CD8-positive, alpha-beta memory T cell (primary cell): ENCODE data around the gene ATP2C1. TPM values are rescaled to one million over a fixed set of nuclear protein-coding genes. Genes with fewer than 3 reads are reported as not detected.

Experiments
- CTCF ChIA-PET: fragments of 350-600 bp; sonication (Branson Sonifier 250); formaldehyde crosslinking; loops from one replicate; lab custom pipeline; 2021; ENCODE audit warnings: antibody characterized with exemption; lab: Charles Lee
- POLR2A ChIA-PET: fragments of 350-600 bp; sonication (Branson Sonifier 250); formaldehyde crosslinking; loops from one replicate; lab custom pipeline; 2021; ENCODE audit warnings: antibody characterized with exemption; lab: Charles Lee
- DNase-seq, 5 donors: peaks; one replicate each; pipeline versions ENCODE4 v3.0.0 to v3.0.0-alpha.2; 2020 to 2022; ENCODE audit warnings: mixed read lengths in 1 of 5
- H3K27ac ChIP-seq: one replicate; pipeline ENCODE4 v1.7.0; 2013; ENCODE audit warnings: low read depth, mild to moderate bottlenecking, low read length, moderate library complexity
- H3K27me3 ChIP-seq: 2 replicates; pipeline ENCODE4 v1.7.0; 2013; ENCODE audit warnings: low read length, mild to moderate bottlenecking; ENCODE audit not compliant: insufficient read depth, poor library complexity, severe bottlenecking
- H3K36me3 ChIP-seq: 2 replicates; pipeline ENCODE4 v1.7.0; 2013; ENCODE audit warnings: mild to moderate bottlenecking, low read length, moderate library complexity; ENCODE audit not compliant: insufficient read depth
- H3K4me1 ChIP-seq: 2 replicates; pipeline ENCODE4 v1.7.0; 2013; ENCODE audit warnings: mild to moderate bottlenecking, low read length, moderate library complexity; ENCODE audit not compliant: insufficient read depth
- H3K4me3 ChIP-seq: 2 replicates; pipeline ENCODE4 v1.7.0; 2013; ENCODE audit warnings: mild to moderate bottlenecking, low read length
- H3K9me3 ChIP-seq: 2 replicates; pipeline ENCODE4 v1.7.0; 2013; ENCODE audit warnings: mild to moderate bottlenecking, low read length
- H3K27ac Mint-ChIP-seq, 8 donors: one replicate each; pipeline ENCODE4 v1.8.0; 2020 to 2021; ENCODE audit warnings: mixed read lengths in 8 of 8, mild to moderate bottlenecking in 6 of 8, inconsistent platforms in 3 of 8, moderate library complexity in 3 of 8
- H3K27me3 Mint-ChIP-seq, 2 donors: one replicate each; pipeline ENCODE4 v1.8.0; 2020 to 2021; ENCODE audit warnings: mixed read lengths in 2 of 2, mild to moderate bottlenecking in 1 of 2, moderate library complexity in 1 of 2
- H3K36me3 Mint-ChIP-seq, 3 donors: one replicate each; pipeline ENCODE4 v1.8.0; 2020 to 2021; ENCODE audit warnings: mixed read lengths in 3 of 3, inconsistent platforms in 1 of 3, mild to moderate bottlenecking in 1 of 3
- H3K4me1 Mint-ChIP-seq, 3 donors: one replicate each; pipeline ENCODE4 v1.8.0; 2020 to 2021; ENCODE audit warnings: mixed read lengths in 3 of 3, inconsistent platforms in 1 of 3, mild to moderate bottlenecking in 1 of 3
- H3K4me3 Mint-ChIP-seq, 7 donors: one replicate each; pipeline ENCODE4 v1.8.0; 2020 to 2021; ENCODE audit warnings: mixed read lengths in 7 of 7, mild to moderate bottlenecking in 6 of 7, moderate library complexity in 4 of 7, inconsistent platforms in 2 of 7
- H3K9me3 Mint-ChIP-seq, 5 donors: one replicate each; pipeline ENCODE4 v1.8.0; 2020 to 2022; ENCODE audit warnings: mixed read lengths in 5 of 5, mild to moderate bottlenecking in 3 of 5, moderate library complexity in 2 of 5, inconsistent platforms in 1 of 5
- polyA plus RNA-seq: library from polyadenylated mRNA; unstranded; fragments of 300-500 nt; fragmentation: Illumina TruSeq; gene quantifications from one replicate; pipeline ENCODE4 v1.2.3, GENCODE V29; 2021
- total RNA-seq, 2 experiments: library from RNA; stranded (reverse); gene quantifications; one replicate each; pipeline ENCODE4 v1.2.3, GENCODE V29; 2021

Gene ATP2C1
- total and polyA plus RNA-seq, 3 experiments from 2014 or later, result 15.0 to 71.7 (median 68.4) TPM

DNA sequence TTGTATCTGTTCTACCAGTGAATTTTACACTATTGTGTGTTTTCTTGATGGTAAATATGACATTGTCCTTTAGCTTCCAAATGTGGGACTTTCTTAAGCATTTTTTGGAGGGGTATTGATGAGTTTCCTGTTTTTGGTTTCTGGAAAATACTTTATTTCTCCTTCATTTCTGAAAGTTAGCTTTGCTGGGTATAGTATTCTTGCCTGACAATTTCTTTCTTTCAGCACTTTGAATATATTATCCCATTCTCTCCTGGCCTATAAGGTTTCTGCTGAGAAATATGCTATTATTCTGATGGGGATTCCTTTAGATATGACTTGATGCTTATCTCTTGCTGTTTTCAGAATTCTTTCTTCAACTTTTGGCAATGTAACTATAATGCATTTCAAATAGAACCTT is 15.4 kb upstream of the ATP2C1 start:
- peaks cover 0 to 12% (median 0%) of the 10 kb centered on the region in 3 donors for H3K36me3 Mint-ChIP-seq
- Histone ChIP-seq H3K4me3 (no peak overlapping the region), H3K36me3 (no peaks in the 10 kb centered on the region), H3K4me1 (no peaks in the 10 kb centered on the region), H3K27me3 (no peaks in the 10 kb centered on the region), H3K27ac (no peak overlapping the region), H3K9me3 (no peaks in the 10 kb centered on the region)
- H3K27ac Mint-ChIP-seq, result no peak overlapping the region
- DNase-seq, result no peak
- H3K27me3 Mint-ChIP-seq, result peaks cover 3 to 8% of the 10 kb centered on the region in 2 donors
- H3K9me3 Mint-ChIP-seq, result peaks cover 16 to 39% (median 32%) of the 10 kb centered on the region in 5 donors
- no peak overlapping the region for H3K4me3 Mint-ChIP-seq
- POLR2A ChIA-PET, result no interaction called here
- no peaks in the 10 kb centered on the region for H3K4me1 Mint-ChIP-seq
- CTCF ChIA-PET, result no interaction called here

DNA sequence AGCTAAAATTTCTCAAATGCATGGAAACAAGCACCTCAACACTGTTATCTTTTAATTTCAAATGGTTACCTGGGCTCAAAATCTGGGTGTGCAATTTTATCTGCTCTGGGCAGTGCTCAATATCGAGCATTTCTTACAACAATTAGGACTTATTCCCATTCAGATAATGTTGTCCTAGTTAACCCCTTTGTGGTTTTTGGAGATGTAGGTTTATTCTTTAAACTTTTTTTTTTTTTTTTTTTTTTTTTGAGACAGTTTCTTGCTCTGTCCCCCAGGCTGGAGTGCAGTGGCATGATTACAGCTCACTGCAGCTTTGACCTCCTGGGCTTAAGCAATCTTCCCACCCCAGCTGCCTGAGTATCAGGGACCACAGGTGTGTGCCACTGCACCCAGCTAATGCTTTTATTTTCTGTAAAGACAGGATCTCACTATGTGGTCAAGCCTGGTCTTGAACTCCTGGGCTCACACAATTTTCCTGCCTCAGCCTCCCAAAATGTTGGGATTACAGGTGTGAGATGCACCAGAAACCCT is 4.4 kb upstream of the ATP2C1 start:
- ChIA-PET CTCF (no interaction called here), POLR2A (no interaction called here)

DNA sequence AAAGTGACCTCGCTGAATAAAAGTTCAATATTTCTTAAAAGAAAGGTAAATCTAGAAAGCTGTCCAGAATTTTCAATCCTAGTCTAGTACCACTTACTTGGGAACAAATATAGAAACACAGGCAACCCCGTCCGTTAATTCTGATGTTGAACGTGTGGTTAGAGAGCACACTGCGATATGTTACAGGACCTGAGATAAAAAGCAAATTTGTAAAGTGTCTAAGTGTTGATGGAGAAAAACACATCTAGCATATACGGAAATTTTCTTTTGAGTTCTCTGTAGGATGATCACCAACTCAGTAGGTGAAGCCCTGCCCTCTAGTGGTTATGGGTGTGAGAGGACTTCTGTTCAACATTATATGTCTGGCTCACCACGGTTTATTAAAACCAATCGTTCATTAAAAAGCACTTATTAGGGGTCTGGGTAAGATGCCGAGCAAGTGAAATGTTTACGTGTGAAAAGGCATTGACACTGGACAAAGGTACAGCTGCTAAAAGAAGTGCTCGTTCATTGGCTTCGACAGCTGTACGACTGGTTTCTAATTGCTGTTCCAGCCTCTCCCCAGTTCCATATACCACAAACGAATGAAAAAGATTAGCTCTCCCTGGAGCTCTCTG is 1.0 kb upstream of the ATP2C1 start:
- Histone ChIP-seq H3K4me3 (peak overlapping the region; percentile 71), H3K27me3 (no peaks in the 10 kb centered on the region), H3K9me3 (no peaks in the 10 kb centered on the region), H3K4me1 (peaks cover 26% of the 10 kb centered on the region), H3K36me3 (no peaks in the 10 kb centered on the region), H3K27ac (peak overlapping the region; percentile 96)
- peak; percentile 35 to 76 (median 68) for DNase-seq
- Mint-ChIP-seq H3K36me3 (peaks cover 0 to 19% (median 0%) of the 10 kb centered on the region in 3 donors), H3K4me1 (peaks cover 36 to 44% (median 38%) of the 10 kb centered on the region in 3 donors), H3K4me3 (peak overlapping the region; percentile 96 to 99 (median 98)), H3K27me3 (no peaks in the 10 kb centered on the region), H3K9me3 (peaks cover 0 to 2% (median 0%) of the 10 kb centered on the region in 5 donors), H3K27ac (peak overlapping the region; percentile 99 to 100 (median 100))
- CTCF ChIA-PET, result interaction anchor here (0.7 to 3.1 kb wide), 16 partner anchors 8 to 1329 kb away, joined by 3 to 28 read pairs (median 4); partner anchors contain the start of genes ASTE1, NEK11 and NUDT16
- POLR2A ChIA-PET, result interaction anchor here (0.7 to 2.8 kb wide), 5 partner anchors 10 to 489 kb away, joined by 3 to 24 read pairs (median 4); partner anchors contain the start of genes ASTE1, NEK11, NUDT16 and PIK3R4

More for the DNA sequence above, 4.4 kb upstream of the ATP2C1 start:
- DNase-seq, result no peak
- Mint-ChIP-seq H3K4me3 (no peak overlapping the region), H3K27ac (no peak overlapping the region), H3K36me3 (peaks cover 0 to 13% (median 0%) of the 10 kb centered on the region in 3 donors), H3K9me3 (peaks cover 0 to 3% (median 2%) of the 10 kb centered on the region in 5 donors), H3K4me1 (peaks cover 4 to 11% (median 8%) of the 10 kb centered on the region in 3 donors), H3K27me3 (peaks cover 7 to 25% of the 10 kb centered on the region in 2 donors)
- Histone ChIP-seq H3K4me1 (peaks cover 4% of the 10 kb centered on the region), H3K4me3 (no peak overlapping the region), H3K27me3 (no peaks in the 10 kb centered on the region), H3K27ac (no peak overlapping the region), H3K9me3 (no peaks in the 10 kb centered on the region), H3K36me3 (no peaks in the 10 kb centered on the region)

DNA sequence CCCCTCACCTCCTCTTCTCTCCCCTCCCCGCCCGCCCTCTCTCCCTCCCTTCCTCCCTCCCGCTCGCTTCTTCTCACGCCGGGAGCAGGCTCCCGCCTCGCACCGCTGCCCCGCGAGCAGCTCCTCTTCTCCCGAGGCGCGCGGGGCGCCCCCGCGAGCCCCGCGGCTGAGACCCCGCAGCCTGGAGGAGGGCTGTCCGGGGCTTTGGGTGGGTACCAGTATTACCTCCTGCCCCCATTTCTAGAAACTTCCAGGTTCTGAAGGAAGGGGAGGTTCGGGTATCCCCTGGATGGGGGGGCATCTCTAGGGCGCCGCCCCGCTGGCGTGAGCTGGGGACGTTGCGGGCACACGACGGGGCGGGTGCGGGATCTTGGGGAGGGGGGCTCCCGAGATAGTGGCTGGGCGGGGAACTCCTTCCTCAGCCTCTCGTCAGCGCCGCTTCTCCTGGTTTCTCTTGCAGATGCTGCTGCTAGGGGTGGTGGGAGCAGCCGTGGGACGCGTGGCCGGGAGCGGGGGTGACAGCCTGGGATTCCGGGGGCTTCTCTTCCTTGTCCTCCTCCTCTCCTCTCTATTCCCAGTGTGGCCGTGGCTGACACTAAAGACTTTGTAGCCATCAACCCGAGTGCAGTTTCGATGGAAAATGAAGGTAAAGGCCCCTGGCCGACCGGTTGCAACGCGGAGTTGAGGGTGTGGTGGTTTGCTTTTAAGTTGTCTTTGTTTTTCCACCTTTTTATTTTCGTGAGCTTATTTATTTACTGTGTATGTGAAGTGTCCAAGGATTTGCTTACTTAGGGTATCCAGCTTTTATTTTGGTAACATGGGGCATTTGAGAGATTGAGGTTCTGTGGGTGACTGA is 474 bp downstream of the ATP2C1 start:
- peaks cover 41 to 58% (median 52%) of the 10 kb centered on the region in 3 donors for H3K4me1 Mint-ChIP-seq

DNA sequence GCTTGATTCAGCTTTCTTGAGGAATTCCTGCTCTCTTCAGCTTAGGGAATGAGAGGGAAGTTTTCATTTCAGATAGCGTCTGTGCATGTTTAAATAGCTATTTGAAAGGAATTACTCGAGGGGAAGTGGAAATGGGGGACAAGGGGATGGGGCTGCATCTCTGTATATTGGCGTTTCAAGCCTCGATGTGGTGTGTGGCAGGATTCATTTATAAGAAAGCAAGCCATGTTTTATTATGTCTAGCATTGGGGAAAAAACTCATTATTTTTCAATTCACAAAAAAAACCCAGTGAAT is 1.0 kb downstream of the ATP2C1 start:
- H3K27me3 ChIP-seq, result no peaks in the 10 kb centered on the region

More for the DNA sequence above, 474 bp downstream of the ATP2C1 start:
- ChIA-PET CTCF (interaction anchor here (0.6 to 3.1 kb wide), 9 partner anchors 124 to 783 kb away, joined by 3 to 28 read pairs (median 3); partner anchors contain the start of genes ASTE1, NEK11, NUDT16 and PIK3R4), POLR2A (interaction anchor here (0.5 to 2.8 kb wide), 4 partner anchors 9 to 147 kb away, joined by 3 to 24 read pairs (median 6); partner anchors contain the start of genes ASTE1, NEK11 and PIK3R4)
- H3K4me1 ChIP-seq, result peaks cover 26% of the 10 kb centered on the region
- Mint-ChIP-seq H3K27ac (peak overlapping the region; percentile 79 to 100 (median 94)), H3K36me3 (peaks cover 0 to 19% (median 0%) of the 10 kb centered on the region in 3 donors), H3K9me3 (peaks cover 0 to 2% (median 0%) of the 10 kb centered on the region in 5 donors), H3K4me3 (peak overlapping the region; percentile 96 to 99 (median 98)), H3K27me3 (no peaks in the 10 kb centered on the region)
- H3K27ac ChIP-seq, result peak overlapping the region; percentile 96
- peak; percentile 49 to 73 (median 59) for DNase-seq
- no peaks in the 10 kb centered on the region for H3K36me3 ChIP-seq
- no peaks in the 10 kb centered on the region for H3K9me3 ChIP-seq
- no peaks in the 10 kb centered on the region for H3K27me3 ChIP-seq
- H3K4me3 ChIP-seq, result peak overlapping the region; percentile 71

DNA sequence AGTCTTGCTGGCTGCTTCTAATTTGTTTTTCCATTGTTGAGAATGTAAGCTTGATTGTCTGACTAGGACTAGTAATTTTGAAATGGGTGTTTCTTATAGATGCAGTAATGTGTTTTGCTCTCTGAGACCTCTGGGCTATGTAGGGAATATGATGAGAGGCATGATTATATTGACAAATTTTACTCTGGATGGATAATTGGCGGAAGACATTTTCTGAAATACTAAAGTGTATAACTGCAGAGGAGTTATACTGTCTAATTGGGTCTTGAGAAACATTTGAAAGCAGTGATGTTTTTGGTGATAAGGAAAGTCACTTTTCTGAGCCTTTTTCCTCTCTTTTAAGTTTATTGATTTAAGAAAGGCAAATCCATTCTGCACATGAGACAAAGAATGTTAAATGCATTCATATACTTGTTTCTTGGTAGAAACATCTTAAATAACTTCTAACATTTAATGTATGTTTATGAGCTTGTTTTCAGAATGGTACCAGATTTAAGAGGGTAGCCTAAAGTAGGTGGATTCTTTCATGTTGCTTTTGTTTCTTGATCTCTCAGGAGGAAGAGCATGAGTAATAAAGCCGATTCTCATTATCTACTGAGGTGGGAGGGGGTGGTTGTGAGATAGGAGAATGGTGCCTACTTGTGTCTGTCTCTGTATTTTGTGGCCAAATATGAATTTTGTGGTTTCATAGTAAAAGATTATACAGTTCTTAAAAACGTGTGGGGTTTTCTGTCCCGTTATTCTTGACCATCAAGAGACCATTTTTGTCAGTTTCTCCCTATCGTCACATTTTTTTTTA is 2.0 kb downstream of the ATP2C1 start:
- CTCF ChIA-PET, result no interaction called here
- Histone ChIP-seq H3K27me3 (no peaks in the 10 kb centered on the region), H3K4me1 (peaks cover 27% of the 10 kb centered on the region), H3K9me3 (no peaks in the 10 kb centered on the region), H3K4me3 (no peak overlapping the region), H3K36me3 (no peaks in the 10 kb centered on the region), H3K27ac (no peak overlapping the region)
- Mint-ChIP-seq H3K9me3 (peaks cover 0 to 2% (median 0%) of the 10 kb centered on the region in 5 donors), H3K27ac (peak overlapping the region in 6 of 8 donors; percentile 3 to 100 (median 36)), H3K4me3 (peak overlapping the region; percentile 65 to 99 (median 98)), H3K36me3 (peaks cover 0 to 19% (median 0%) of the 10 kb centered on the region in 3 donors), H3K4me1 (peaks cover 43 to 67% (median 56%) of the 10 kb centered on the region in 3 donors), H3K27me3 (no peaks in the 10 kb centered on the region)
- DNase-seq, result no peak
- POLR2A ChIA-PET, result no interaction called here

More for the DNA sequence above, 1.0 kb downstream of the ATP2C1 start:
- H3K27me3 Mint-ChIP-seq, result no peaks in the 10 kb centered on the region
- peaks cover 0 to 19% (median 0%) of the 10 kb centered on the region in 3 donors for H3K36me3 Mint-ChIP-seq
- H3K27ac Mint-ChIP-seq, result peak overlapping the region; percentile 79 to 100 (median 94)
- H3K9me3 Mint-ChIP-seq, result peaks cover 0 to 2% (median 0%) of the 10 kb centered on the region in 5 donors
- no peaks in the 10 kb centered on the region for H3K36me3 ChIP-seq
- peaks cover 26% of the 10 kb centered on the region for H3K4me1 ChIP-seq
- CTCF ChIA-PET, result interaction anchor here (3.1 kb wide), 1 partner anchor 135 kb away, joined by 28 read pairs; no protein-coding TSS in a partner anchor
- POLR2A ChIA-PET, result interaction anchor here (2.8 kb wide), 1 partner anchor 148 kb away, joined by 24 read pairs; the partner anchor contains the start of gene PIK3R4
- H3K4me3 Mint-ChIP-seq, result peak overlapping the region; percentile 90 to 99 (median 98)
- no peak for DNase-seq
- peak overlapping the region; percentile 71 for H3K4me3 ChIP-seq
- peaks cover 41 to 62% (median 52%) of the 10 kb centered on the region in 3 donors for H3K4me1 Mint-ChIP-seq
- H3K9me3 ChIP-seq, result no peaks in the 10 kb centered on the region
- peak overlapping the region; percentile 96 for H3K27ac ChIP-seq

DNA sequence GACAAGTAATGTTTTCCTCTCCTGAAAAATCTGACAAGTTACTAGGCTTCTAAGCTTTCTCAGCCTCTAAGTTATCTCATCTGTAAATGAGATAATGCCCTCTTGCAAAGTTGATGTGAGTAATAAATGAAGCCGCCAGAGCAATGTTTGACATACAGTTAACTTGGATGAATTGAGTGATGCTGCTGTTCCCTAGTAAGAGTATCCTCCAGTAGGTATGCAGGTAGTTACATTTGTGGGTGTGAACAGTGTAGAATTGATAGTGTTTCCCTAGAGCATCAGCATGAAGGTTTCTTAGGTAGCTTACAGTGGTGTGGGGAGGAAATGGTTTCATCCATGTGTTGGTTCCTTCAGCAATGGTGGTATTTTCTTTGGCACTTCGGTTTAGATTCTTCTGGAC is 3.4 kb downstream of the ATP2C1 start:
- H3K27ac ChIP-seq, result no peak overlapping the region
- no peak for DNase-seq
- Mint-ChIP-seq H3K27ac (peak overlapping the region in 1 of 8 donors; percentile 72), H3K36me3 (peaks cover 0 to 19% (median 0%) of the 10 kb centered on the region in 3 donors), H3K4me1 (peaks cover 55 to 77% (median 70%) of the 10 kb centered on the region in 3 donors), H3K9me3 (peaks cover 0 to 2% (median 0%) of the 10 kb centered on the region in 5 donors), H3K27me3 (no peaks in the 10 kb centered on the region), H3K4me3 (peak overlapping the region in 2 of 7 donors; percentile 21 to 31)
- POLR2A ChIA-PET, result no interaction called here
- no peaks in the 10 kb centered on the region for H3K9me3 ChIP-seq
- H3K4me3 ChIP-seq, result no peak overlapping the region
- CTCF ChIA-PET, result no interaction called here
- no peaks in the 10 kb centered on the region for H3K27me3 ChIP-seq
- no peaks in the 10 kb centered on the region for H3K36me3 ChIP-seq
- peaks cover 37% of the 10 kb centered on the region for H3K4me1 ChIP-seq
